Activated CD8-positive, alpha-beta memory T cell treated with anti-CD3 and anti-CD28 coated beads, Interleukin-2, amount 10 ng/mL, durations not matched to agents 7 days and 5 days (primary cell): Measurements from ENCODE around the gene ERMN. TPM values are rescaled to one million over a fixed set of nuclear protein-coding genes. Genes with fewer than 3 reads are reported as not detected.
"Not testable (repeated sequence)": the region's sequence is repeated elsewhere in the genome, so short reads cannot be mapped to it uniquely, and the experiment has no call there.

Experiments used
- ATAC-seq: fragments of 150-1000 bp; cut with Tn5 transposase; one replicate; pipeline ENCODE4 v1.10.0; 2021; ENCODE audit warnings: moderate library complexity
- CTCF ChIA-PET: fragments of 350-600 bp; sonication (Branson Sonifier 250); formaldehyde crosslinking; loops from one replicate; lab custom pipeline; 2021; ENCODE audit warnings: antibody characterized with exemption; lab: Charles Lee
- DNase-seq: peaks from one replicate; pipeline ENCODE4 v3.0.0-alpha.2; 2020
- H3K27ac Mint-ChIP-seq: one replicate; pipeline ENCODE4 v1.8.0; 2021; ENCODE audit warnings: mild to moderate bottlenecking, mixed read lengths
- H3K27me3 Mint-ChIP-seq: one replicate; pipeline ENCODE4 v1.8.0; 2021; ENCODE audit warnings: mixed read lengths
- H3K36me3 Mint-ChIP-seq: one replicate; pipeline ENCODE4 v1.8.0; 2021; ENCODE audit warnings: mild to moderate bottlenecking, mixed read lengths
- H3K4me1 Mint-ChIP-seq: one replicate; pipeline ENCODE4 v1.8.0; 2021; ENCODE audit warnings: mixed read lengths
- H3K4me3 Mint-ChIP-seq: one replicate; pipeline ENCODE4 v1.8.0; 2021; ENCODE audit warnings: mild to moderate bottlenecking, moderate library complexity, mixed read lengths
- H3K9me3 Mint-ChIP-seq: one replicate; pipeline ENCODE4 v1.8.0; 2022; ENCODE audit warnings: low read depth, mixed read lengths
- total RNA-seq, 2 experiments: library from RNA; stranded (reverse); gene quantifications; one replicate each; pipeline ENCODE4 v1.2.3, GENCODE V29; 2021

The ERMN gene
- total RNA-seq, 2 experiments from 2014 or later: 2.9 to 3.7 TPM

DNA sequence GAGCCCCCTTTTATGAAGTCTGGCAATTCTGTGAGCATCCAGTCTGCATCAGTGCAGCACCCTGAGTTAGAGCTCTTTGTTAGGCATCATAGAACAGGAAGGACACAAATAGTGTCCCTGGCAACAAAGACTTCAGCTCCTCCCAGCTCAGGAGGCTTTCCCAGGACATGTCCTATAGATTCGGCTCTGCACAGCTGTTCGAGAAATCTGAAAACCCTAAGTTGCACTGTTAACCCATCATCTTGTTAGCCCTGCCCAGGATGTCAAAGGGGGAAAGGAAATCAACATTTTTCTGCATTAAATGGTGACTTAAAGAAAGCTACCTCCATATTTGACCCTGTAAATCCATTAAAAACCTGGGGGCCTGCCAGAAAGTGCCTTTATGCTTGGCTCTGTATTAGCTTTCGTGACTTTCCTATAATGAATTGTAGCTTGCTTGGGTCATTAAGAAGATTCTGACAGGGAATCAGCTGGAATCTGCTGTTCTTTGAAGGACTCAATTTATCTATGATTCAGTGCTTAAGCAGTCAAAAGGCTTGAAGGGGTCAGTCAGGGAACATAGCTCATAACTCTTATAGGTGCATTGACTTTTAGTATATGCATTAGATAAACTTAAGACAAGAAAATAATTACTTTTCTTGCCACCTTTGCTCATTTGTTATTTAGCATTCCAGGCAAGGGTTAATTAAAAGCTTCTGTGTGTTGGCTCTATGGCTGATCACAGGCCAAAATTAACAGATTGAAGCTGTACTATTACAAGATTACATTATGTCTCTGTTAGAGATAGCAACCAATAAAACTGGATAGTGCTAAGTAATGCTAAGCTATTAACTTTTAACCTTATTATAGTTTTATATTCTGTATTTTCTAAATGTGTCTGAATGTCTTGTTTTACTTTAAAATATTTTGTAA is 20.6 kb downstream of the ERMN start:
- no peak for DNase-seq
- no peak overlapping the region for H3K4me3 Mint-ChIP-seq
- CTCF ChIA-PET: interaction anchor here (0.8 to 7.8 kb wide), 14 partner anchors 10 to 704 kb away, joined by 3 to 96 read pairs (median 4); partner anchors contain the start of genes ACVR1C and ERMN
- no peaks in the 10 kb centered on the region for H3K27me3 Mint-ChIP-seq
- no peak for ATAC-seq
- peaks cover 20% of the 10 kb centered on the region for H3K4me1 Mint-ChIP-seq
- no peak overlapping the region for H3K27ac Mint-ChIP-seq
- H3K36me3 Mint-ChIP-seq: no peaks in the 10 kb centered on the region
- H3K9me3 Mint-ChIP-seq: no peaks in the 10 kb centered on the region

DNA sequence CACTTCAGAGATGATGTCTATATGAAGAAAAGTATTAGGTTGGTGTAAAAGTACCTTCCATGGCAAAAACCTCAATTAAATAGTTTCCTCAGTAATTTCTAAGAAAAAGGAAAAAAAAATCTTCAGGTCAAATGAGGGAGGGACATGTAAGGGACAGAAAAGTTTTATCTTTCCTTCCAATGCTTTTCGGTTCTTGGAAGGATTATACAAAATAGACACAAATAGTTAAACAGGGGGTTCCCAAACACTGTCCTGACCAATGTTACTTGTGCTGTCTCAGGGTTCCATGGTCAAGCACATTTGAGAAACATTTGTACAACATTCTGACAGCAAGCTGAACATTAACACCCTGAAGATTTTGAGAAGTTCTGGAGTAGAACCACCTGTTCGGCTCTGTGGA is 22.0 kb downstream of the ERMN start:
- DNase-seq (no peak), ATAC-seq (no peak)
- no peaks in the 10 kb centered on the region for H3K36me3 Mint-ChIP-seq
- peaks cover 5% of the 10 kb centered on the region for H3K27me3 Mint-ChIP-seq
- H3K4me1 Mint-ChIP-seq: peaks cover 18% of the 10 kb centered on the region
- no peaks in the 10 kb centered on the region for H3K9me3 Mint-ChIP-seq
- CTCF ChIA-PET: interaction anchor here (1.0 to 7.8 kb wide), 15 partner anchors 12 to 353 kb away, joined by 3 to 96 read pairs (median 7); partner anchors contain the start of genes ACVR1C and ERMN
- no peak overlapping the region for H3K27ac Mint-ChIP-seq
- H3K4me3 Mint-ChIP-seq: no peak overlapping the region

DNA sequence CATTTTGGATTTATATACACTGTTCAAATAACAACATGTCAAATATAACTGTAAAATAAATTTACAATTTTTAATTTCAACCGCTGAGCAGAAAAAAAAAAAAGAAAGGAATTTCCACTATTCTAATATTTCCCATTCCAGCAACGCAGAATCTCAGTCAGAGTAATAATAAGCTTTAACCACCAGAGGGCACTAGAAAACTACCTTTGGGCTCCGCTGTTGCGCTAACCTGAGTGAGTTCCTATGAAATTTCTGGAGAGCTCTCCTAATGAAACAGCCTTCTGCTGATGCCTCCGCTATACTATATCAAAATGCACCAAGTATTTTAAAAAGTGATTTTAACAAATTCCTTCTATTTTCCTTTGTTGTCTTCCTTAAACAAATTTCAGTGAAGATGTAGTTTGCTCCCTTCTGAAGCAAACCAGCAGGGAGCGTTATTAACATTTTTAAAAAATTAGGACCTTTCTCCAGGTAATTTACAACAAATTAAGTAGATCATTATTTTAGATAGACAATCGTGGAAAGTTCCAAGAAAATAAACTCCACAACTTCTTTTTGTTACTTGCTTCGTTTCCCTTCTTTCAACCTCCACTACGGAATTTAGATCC is 23.0 kb downstream of the ERMN start:
- Mint-ChIP-seq H3K27me3 (peaks cover 6% of the 10 kb centered on the region), H3K4me1 (peaks cover 18% of the 10 kb centered on the region), H3K27ac (no peak overlapping the region)

DNA sequence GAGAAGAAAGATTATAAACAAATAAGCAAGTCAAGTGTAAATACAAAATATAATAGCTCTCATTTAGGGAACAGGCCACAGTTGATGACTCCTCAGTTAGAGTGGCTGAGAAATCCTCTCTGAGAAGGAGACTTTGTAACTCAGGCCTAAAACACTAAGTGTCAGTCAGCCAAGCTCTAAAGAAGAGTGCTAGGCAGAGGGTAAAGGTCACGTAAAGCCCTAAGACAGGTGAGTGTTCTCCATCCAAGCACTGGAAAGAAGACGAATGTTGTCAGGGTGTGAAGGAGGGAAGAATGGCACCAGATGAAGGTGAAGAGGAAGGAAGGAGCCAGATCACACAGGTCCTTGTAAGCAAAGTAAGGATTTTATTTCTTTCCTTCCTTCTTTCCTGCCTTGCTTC is 24.3 kb downstream of the ERMN start:
- H3K4me1 Mint-ChIP-seq: peaks cover 9% of the 10 kb centered on the region
- no peaks in the 10 kb centered on the region for H3K9me3 Mint-ChIP-seq
- H3K36me3 Mint-ChIP-seq: no peaks in the 10 kb centered on the region

More for the DNA sequence above, 23.0 kb downstream of the ERMN start:
- Mint-ChIP-seq H3K9me3 (no peaks in the 10 kb centered on the region), H3K36me3 (no peaks in the 10 kb centered on the region), H3K4me3 (no peak overlapping the region)
- ATAC-seq (peak; percentile 76), DNase-seq (no peak)
- CTCF ChIA-PET: interaction anchor here (0.6 to 7.8 kb wide), 66 partner anchors 8 to 1816 kb away, joined by 3 to 96 read pairs (median 4); partner anchors contain the start of genes ACVR1C, ERMN and GALNT5

DNA sequence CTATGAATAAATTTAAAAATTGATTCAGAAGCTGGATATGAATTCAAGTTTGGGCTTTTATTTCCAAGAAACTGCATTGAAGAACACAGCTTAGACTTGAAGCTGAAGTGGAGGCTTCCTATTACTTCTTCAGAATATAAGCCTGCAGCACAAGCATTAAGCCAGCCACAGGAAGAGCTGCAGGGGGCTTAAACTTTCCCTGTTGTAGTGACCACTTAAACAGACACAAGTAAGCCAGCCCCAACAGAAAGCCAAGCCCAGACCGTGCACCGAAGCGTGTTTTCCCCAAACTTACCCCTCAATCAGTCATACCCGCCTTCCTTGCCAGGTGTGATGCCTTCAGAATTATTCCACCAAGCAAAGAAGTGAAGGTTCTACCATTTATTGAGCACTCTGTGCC is 28.7 kb downstream of the ERMN start:
- Mint-ChIP-seq H3K4me1 (peaks cover 6% of the 10 kb centered on the region), H3K36me3 (no peaks in the 10 kb centered on the region), H3K9me3 (no peaks in the 10 kb centered on the region), H3K27ac (no peak overlapping the region), H3K4me3 (no peak overlapping the region), H3K27me3 (peaks cover 8% of the 10 kb centered on the region)
- no peak for ATAC-seq
- CTCF ChIA-PET: interaction anchor here (1.8 kb wide), 1 partner anchor 10 kb away, joined by 5 read pairs; no protein-coding TSS in a partner anchor
- DNase-seq: no peak

More for the DNA sequence above, 24.3 kb downstream of the ERMN start:
- Mint-ChIP-seq H3K4me3 (no peak overlapping the region), H3K27ac (no peak overlapping the region), H3K27me3 (peaks cover 8% of the 10 kb centered on the region)
- DNase-seq (no peak), ATAC-seq (no peak)
- CTCF ChIA-PET: interaction anchor here (1.0 to 7.8 kb wide), 25 partner anchors 9 to 722 kb away, joined by 3 to 96 read pairs (median 7); partner anchors contain the start of genes ACVR1C and ERMN

DNA sequence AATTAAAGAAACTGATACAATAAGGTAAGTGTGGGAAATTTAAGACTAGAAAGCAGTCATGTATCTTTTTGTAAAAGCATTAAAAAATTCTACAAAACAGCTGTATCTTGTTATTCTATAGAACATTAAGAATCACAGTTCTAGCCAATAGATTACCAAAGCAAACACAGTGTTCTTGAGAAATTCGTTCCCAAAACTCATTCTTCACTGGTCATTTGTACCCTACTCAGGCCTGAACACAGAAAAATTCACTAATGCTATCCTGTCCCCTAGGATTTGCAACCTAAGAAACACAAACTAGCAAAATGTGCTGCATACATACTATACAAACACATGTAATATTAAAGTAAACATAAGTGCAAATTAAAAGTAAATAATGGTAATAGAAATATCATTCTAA is 29.1 kb downstream of the ERMN start:
- Mint-ChIP-seq H3K9me3 (no peaks in the 10 kb centered on the region), H3K36me3 (no peaks in the 10 kb centered on the region), H3K4me3 (no peak overlapping the region), H3K27ac (no peak overlapping the region), H3K4me1 (peaks cover 6% of the 10 kb centered on the region), H3K27me3 (peaks cover 8% of the 10 kb centered on the region)
- CTCF ChIA-PET: no interaction called here
- DNase-seq: no peak
- ATAC-seq: no peak

DNA sequence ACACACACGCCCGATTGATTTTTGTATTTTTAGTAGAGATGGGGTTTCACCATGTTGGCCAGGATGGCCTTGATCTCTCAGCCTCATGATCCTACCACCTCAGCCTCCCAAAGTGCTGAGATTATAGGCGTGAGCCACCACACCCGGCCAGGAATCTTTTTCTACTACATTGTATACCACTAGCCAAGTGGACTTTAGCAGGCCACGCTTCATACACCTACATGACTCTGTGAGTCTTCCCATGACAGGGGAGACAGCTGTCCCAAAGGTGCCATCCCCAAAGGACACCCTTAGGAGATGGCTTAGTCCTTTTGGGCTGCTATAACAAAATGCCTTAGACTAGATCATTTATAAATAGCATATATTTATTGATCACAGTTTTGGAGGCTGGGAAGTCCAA is 32.8 kb downstream of the ERMN start:
- H3K27ac Mint-ChIP-seq: no peak overlapping the region
- H3K4me3 Mint-ChIP-seq: no peak overlapping the region
- ATAC-seq (no peak), DNase-seq (no peak)
- no peaks in the 10 kb centered on the region for H3K9me3 Mint-ChIP-seq
- peaks cover 2% of the 10 kb centered on the region for H3K27me3 Mint-ChIP-seq
- CTCF ChIA-PET: interaction anchor here (2.4 kb wide), 1 partner anchor 9 kb away, joined by 12 read pairs; no protein-coding TSS in a partner anchor
- H3K36me3 Mint-ChIP-seq: no peaks in the 10 kb centered on the region
- peaks cover 6% of the 10 kb centered on the region for H3K4me1 Mint-ChIP-seq

DNA sequence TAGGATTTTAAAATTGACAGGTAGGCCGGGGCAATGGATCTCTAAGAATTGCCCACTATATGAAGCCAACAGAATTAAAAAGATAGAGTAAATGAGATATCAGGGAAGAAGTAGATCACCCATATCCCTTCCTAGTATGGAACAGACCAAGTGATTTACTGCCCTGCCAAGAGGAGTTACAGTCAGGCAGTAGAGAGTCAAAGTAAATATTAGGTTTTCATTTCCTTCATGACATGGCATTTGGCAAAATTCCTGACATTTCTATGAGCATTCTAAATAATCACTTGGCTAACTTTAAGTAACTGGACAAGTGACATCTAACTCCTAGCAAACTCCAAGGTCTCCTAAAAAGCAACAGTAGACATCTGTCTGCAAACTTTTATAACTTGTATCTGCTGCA is 34.6 kb downstream of the ERMN start:
- Mint-ChIP-seq H3K9me3 (no peaks in the 10 kb centered on the region), H3K4me1 (peaks cover 6% of the 10 kb centered on the region), H3K36me3 (no peaks in the 10 kb centered on the region), H3K27ac (no peak overlapping the region), H3K27me3 (no peaks in the 10 kb centered on the region), H3K4me3 (no peak overlapping the region)
- ATAC-seq (no peak), DNase-seq (no peak)
- CTCF ChIA-PET: interaction anchor here (2.4 kb wide), 1 partner anchor 11 kb away, joined by 12 read pairs; no protein-coding TSS in a partner anchor

DNA sequence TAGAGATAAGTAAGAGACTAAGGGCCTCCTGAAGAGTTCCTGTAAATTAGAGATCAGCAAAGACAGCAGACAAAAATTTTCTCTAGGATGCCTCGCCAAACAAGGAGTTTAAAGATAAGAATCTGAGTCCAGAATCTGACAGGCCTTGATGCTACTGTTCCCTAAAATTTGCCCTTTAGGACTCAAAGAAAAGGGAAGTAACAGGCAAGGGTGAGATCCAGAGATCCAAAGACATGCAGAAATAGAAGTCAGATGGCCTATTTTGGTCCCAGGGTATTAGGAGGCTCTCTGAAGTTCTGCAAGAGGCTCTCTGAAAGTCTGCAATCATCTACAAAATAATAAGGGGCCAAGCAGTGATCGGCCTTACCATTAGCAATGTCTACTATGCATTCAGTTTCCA is 35.1 kb downstream of the ERMN start:
- ATAC-seq: no peak
- no peaks in the 10 kb centered on the region for H3K27me3 Mint-ChIP-seq
- H3K36me3 Mint-ChIP-seq: no peaks in the 10 kb centered on the region
- CTCF ChIA-PET: no interaction called here
- H3K9me3 Mint-ChIP-seq: no peaks in the 10 kb centered on the region
- no peak overlapping the region for H3K27ac Mint-ChIP-seq
- no peak for DNase-seq
- no peak overlapping the region for H3K4me3 Mint-ChIP-seq
- H3K4me1 Mint-ChIP-seq: peaks cover 6% of the 10 kb centered on the region

DNA sequence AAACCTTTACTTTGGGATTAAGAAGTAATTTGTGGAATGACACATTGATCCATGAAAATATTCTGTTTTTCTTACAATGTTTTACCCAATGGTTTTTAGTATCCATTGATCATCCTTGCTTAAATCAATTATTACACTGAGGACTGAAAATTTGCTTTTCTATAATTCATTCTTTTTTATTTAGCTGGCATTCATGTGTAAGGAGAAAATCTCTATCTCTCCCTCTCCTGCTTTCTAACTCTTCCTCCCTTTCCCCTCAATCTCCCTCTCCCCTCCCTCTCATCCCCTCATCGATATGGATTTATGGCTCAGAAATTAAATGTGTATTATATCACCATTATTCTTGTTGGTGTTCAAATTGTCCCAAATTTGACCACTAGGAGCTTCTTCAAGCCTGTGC is 38.5 kb downstream of the ERMN start:
- Mint-ChIP-seq H3K9me3 (no peaks in the 10 kb centered on the region), H3K27ac (no peak overlapping the region), H3K4me3 (no peak overlapping the region), H3K4me1 (no peaks in the 10 kb centered on the region), H3K36me3 (no peaks in the 10 kb centered on the region), H3K27me3 (peaks cover 3% of the 10 kb centered on the region)
- DNase-seq: no peak
- CTCF ChIA-PET: interaction anchor here (0.7 to 2.4 kb wide), 2 partner anchors 15 to 1396 kb away, joined by 3 to 8 read pairs; no protein-coding TSS in a partner anchor
- no peak for ATAC-seq

DNA sequence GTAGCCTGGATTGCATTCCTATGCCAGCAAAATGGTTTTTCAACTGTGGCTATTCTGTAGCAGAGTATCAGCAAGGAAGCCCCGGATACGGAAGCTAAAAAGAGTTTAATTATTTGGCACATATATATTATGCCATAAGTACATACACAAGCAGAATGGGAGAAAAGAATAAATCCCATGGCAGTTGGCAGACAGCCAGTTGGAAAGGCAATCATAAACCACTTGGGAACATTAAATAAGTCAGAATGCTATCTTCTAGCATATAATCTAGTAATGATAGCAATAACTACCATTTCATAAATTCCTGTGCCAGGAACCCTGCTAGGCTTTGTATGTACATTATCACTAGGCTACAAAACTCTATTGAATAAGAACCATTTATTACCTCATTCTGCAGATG is 42.2 kb downstream of the ERMN start:
- Mint-ChIP-seq H3K9me3 (no peaks in the 10 kb centered on the region), H3K27ac (no peak overlapping the region), H3K27me3 (peaks cover 6% of the 10 kb centered on the region), H3K36me3 (no peaks in the 10 kb centered on the region), H3K4me1 (no peaks in the 10 kb centered on the region), H3K4me3 (no peak overlapping the region)
- DNase-seq (no peak), ATAC-seq (no peak)
- CTCF ChIA-PET: interaction anchor here (1.2 to 1.4 kb wide), 2 partner anchors 8 to 10 kb away, joined by 3 to 4 read pairs; no protein-coding TSS in a partner anchor

DNA sequence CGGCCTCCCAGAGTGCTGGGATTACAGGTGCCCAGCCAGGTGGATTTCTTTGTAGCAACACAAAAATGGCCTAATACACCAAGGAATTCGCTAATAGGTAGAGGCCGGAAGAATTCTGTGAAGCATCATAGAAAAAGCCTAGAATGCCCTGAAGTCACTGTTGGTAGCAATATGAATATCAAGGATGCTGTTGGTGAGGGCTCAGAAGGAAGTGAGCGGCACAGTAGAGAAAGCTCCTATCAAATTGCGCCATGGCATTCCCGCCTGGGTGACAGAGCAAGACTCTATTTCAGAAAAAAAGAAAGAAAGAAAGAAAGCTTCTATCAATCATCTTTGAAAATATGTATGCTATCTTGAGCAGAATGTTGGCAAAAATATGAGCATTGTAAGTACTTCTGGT is 44.3 kb downstream of the ERMN start:
- H3K4me1 Mint-ChIP-seq: no peaks in the 10 kb centered on the region
- no peaks in the 10 kb centered on the region for H3K9me3 Mint-ChIP-seq
- peaks cover 17% of the 10 kb centered on the region for H3K27me3 Mint-ChIP-seq
- H3K4me3 Mint-ChIP-seq: no peak overlapping the region
- CTCF ChIA-PET: interaction anchor here (1.3 kb wide), 1 partner anchor 21 kb away, joined by 6 read pairs; no protein-coding TSS in a partner anchor
- H3K36me3 Mint-ChIP-seq: no peaks in the 10 kb centered on the region
- no peak for ATAC-seq
- no peak for DNase-seq
- H3K27ac Mint-ChIP-seq: no peak overlapping the region

DNA sequence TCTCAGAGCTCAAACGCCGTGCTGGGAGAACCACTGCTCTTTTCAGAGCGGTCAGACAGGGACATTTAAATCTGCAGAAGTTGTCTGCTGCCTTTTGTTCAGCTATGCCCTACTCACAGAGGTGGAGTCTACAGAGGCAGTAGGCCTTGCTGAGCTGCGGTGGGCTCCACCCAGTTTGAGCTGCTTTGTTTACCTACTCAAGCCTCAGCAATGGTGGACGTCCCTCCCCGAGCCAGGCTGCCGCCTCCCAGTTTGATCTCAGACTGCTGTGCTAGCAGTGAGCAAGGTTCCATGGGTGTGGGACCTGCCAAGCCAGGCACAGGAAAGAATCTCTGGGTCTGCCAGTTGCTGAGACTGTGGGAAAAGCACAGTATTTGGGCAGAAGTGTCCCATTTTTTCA is 46.3 kb downstream of the ERMN start:
- H3K27me3 Mint-ChIP-seq: peaks cover 17% of the 10 kb centered on the region
- H3K27ac Mint-ChIP-seq, H3K9me3 Mint-ChIP-seq, DNase-seq, H3K36me3 Mint-ChIP-seq, H3K4me1 Mint-ChIP-seq, ATAC-seq, H3K4me3 Mint-ChIP-seq: not testable (repeated sequence)
- CTCF ChIA-PET: interaction anchor here (1.6 kb wide), 1 partner anchor 23 kb away, joined by 3 read pairs; no protein-coding TSS in a partner anchor
